ENCODE results near the gene SCGB1C2.
"Not testable (repeated sequence)": the region's sequence is repeated elsewhere in the genome, so short reads cannot be mapped to it uniquely, and the experiment has no call there.

Gene SCGB1C2

GRCh38 chr17:149231-149630 is 11.9 kb downstream of the SCGB1C2 start:
- DNase-seq: no peak

DNA sequence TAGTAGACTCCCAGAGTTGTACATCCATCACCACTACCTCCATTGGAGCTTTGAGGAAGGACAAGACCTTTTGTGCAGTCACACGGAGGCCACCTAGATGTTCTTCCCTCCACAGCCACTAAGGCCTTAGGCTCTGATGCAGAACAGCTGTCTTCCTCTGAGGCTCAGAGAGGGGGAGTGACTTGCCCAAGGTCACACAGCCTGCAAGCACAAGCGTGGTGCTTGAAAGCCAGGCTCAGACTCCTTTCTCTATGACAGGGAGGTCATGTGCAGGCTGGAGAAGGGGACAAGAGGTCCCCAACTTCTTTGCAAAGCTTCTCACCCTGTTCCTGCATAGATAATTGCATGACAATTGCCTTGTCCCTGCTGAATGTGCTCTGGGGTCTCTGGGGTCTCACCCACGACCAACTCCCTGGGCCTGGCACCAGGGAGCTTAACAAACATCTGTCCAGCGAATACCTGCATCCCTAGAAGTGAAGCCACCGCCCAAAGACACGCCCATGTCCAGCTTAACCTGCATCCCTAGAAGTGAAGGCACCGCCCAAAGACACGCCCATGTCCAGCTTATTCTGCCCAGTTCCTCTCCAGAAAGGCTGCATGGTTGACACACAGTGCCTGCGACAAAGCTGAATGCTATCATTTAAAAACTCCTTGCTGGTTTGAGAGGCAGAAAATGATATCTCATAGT is 12.7 kb downstream of the SCGB1C2 start:
- DNase-seq: no peak

DNA sequence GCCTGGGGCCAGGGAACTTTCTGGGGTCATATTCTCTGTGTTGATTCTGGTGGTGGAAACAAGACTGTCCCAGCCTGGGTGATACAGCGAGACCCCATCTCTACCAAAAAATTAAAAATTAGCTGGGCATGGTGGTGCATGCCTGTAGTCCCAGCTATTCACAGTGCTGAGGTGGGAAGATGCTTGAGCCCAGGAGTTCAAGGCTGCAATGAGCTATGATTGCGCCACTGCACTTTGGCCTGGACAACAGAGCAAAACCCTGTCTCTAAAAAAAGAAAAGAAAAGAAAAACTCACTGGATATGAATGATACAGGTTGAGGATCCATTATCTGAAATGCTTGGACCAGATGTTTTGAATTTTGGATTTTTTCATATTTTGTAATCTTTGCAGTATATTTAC is 13.6 kb downstream of the SCGB1C2 start:
- DNase-seq: no peak

GRCh38 chr17:151886-152859 is 14.8 kb downstream of the SCGB1C2 start:
- no peak for DNase-seq

- no peak for DNase-seq
Measured at GRCh38 chr17:152860-153420, 15.6 kb downstream of the SCGB1C2 start.

DNA sequence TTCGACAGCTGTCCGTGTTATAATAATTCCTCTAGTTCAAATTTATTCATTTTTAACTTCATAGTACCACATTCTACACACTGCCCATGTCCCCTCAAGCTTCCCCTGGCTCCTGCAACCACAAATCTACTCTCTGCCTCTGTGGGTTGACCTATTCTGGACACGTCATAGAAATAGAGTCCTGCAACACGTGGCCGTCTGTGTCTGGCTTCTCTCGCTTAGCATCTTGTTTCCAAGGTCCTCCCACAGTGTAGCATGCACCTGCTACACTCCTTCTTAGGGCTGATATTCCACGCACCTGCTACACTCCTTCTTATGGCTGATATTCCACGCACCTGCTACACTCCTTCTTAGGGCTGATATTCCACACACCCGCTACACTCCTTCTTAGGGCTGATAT is 16.5 kb downstream of the SCGB1C2 start:
- no peak for DNase-seq

DNA sequence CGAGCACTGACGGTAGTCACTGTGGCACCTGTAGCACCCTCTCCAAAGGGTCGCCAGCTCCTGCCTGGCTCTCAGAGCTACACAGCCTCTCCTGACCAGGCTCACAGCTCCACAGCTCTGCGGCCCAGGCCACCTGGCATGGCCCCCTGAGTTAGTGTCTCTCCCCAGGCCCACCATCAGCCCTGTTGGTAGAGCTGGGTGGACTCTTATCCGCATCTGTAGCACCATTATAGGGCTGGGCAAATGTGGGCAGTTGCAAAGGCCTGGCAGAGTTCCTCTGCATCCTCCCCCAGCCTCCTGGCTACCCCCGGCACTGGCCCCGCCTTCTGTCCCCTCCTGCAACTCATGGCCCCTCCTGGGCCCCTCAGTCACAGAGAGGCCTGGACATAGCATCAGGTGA is 18.2 kb downstream of the SCGB1C2 start:
- DNase-seq: no peak

DNA sequence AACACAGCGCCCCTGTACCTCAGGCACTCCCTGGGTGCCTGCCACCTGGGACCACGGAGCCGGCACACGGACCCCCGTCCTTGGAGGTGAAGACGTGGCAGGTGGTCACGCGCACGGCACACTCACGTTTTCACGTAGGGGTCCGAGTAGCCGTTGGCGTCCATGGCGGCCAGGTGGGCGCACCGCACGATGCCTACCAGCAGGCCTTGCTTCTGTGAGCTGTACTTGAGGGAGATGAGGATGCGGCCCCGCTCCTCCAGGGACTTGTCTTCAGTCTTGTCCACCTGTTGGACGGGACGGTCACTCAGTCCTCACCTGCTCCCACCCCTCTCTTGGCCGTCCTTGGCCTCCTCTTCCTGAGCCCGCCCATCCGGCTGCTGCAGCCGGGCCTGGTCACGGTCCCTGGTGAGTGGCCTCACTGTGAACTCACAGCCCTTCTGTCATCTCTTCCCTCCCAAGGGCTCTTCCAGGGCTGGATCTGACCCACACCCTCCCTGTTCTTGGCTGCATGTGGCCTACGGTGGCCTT is 18.8 kb downstream of the SCGB1C2 start:
- no peak for DNase-seq

DNA sequence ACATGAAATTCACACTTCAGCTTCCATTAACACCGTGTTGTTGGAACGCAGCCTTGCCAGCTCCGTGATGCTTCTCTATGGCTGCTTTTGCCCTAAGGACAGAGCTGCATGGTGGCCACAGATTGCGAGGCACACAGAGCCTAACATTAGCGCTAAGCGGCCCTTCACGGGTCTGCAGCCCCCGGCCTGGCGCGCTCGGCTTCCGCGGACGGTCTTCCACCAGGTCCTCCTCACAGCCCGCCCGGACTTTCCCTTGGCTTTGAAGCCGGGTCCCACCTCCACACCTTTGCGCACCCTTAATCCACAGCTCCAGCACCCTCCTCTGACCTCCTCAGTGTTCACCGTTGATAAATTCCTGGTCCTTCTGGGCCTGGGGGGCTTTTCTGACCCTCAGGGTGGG is 19.6 kb downstream of the SCGB1C2 start:
- no peak for DNase-seq

DNA sequence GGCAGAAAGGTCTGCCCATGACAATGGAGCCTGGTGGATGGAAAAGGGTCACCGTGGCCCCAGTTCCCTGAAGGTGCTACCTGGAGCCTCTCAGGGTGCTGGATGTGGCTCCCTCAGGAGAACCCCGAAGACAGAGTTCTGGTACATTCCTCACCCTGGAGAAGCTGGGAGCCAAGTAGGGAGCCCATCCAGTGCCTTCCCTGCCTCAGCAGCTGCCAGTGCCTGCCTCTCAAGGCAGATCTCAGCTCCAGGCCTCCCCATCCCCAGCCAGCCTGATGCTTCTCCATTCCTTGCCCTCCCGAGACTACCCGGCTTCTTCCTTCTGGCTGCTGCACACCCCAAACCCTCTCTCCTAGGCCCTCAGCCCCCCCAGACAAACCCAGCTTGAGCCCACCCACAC is 20.5 kb downstream of the SCGB1C2 start:
- DNase-seq: no peak

DNA sequence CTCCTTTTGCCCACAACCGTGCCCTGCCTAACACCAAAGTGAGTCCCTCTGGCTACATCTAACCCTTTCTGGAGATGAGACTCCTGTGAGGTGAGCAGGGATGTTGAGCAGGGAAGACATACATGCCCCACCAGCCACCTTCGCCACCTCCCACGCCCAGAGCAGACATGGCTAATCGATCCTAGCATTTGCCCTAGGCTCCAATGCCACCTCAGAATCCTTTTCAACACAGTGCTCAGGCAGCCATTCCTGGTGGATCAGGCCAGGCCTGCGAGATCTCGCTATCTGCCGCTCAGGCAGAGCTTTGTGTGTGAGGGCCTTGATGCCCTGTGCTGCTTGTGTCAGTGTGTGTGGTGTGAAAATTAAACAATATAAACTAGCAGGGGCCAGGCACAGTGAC is 21.0 kb downstream of the SCGB1C2 start:
- DNase-seq: no peak

- DNase-seq: no peak
Measured at GRCh38 chr17:159609-160008, 22.2 kb downstream of the SCGB1C2 start.

GRCh38 chr17:160336-160735 is 23.0 kb downstream of the SCGB1C2 start:
- no peak for DNase-seq

DNA sequence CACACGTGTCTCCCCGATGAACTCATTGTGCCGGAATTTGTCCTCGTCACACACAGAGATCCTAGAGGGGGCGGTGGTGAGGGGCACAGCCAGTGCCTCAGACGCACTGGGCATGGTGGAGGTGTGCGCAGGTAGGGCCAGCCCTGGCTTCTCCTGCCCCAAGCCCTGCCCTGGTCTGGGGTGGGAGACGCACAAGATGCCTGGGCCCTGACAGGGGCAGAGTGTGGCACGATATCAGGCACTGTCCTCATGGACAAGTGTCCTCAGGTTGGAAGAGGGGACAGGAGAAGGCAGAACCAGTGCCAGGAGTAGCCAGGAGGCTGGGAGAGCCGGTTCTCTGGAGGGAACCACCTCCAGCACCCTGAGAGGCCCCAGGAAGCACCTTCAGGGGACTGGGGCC is 24.1 kb downstream of the SCGB1C2 start:
- DNase-seq: no peak

DNA sequence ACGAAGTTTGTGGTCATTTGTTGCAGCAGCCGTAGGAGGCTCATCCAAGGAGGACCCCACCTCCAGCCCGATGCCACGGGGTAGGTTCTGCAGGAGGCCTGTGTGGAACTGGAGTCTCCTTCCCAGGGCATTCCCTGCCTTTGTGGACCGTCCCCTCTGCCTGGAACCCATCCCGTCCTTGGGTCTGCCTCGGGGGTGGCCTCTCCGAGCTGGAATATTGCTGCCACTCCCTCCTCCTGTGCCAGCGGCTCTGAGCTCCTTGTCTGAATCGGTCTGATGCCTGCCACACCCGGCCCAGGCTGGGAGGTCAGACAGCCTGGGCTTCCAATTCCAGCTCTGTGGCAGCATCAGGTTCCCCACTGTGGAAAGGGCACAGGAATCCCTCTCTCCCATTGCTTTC is 25.3 kb downstream of the SCGB1C2 start:
- DNase-seq: no peak

DNA sequence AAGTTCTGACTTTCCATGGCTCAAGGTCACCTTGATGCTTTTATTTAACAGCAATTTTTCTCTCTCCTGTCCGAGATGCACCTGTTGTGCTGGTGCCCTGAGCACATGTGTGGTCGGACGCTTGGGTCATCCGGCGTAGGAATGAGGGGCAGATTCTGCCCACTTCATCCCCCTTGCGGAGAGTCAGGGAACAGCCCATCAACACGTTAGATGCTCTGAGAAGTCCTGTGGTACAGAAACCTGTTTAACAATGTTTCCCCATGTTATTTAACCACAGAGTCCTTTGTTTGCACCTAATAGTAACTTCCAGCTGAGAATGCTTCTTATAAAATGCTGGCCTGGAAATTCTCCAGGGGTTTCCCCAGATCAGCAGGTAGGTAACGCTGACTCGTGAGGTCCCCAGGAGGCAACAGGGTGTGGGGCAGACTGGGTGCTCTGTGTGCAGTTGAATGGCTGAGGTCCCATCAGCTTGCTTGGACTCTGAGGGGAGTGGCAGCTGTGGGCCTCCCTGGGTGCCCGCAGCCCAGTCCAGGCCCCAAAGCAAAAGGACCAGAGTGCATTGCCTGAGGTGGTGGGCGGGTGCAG is 26.2 kb downstream of the SCGB1C2 start:
- DNase-seq: no peak

DNA sequence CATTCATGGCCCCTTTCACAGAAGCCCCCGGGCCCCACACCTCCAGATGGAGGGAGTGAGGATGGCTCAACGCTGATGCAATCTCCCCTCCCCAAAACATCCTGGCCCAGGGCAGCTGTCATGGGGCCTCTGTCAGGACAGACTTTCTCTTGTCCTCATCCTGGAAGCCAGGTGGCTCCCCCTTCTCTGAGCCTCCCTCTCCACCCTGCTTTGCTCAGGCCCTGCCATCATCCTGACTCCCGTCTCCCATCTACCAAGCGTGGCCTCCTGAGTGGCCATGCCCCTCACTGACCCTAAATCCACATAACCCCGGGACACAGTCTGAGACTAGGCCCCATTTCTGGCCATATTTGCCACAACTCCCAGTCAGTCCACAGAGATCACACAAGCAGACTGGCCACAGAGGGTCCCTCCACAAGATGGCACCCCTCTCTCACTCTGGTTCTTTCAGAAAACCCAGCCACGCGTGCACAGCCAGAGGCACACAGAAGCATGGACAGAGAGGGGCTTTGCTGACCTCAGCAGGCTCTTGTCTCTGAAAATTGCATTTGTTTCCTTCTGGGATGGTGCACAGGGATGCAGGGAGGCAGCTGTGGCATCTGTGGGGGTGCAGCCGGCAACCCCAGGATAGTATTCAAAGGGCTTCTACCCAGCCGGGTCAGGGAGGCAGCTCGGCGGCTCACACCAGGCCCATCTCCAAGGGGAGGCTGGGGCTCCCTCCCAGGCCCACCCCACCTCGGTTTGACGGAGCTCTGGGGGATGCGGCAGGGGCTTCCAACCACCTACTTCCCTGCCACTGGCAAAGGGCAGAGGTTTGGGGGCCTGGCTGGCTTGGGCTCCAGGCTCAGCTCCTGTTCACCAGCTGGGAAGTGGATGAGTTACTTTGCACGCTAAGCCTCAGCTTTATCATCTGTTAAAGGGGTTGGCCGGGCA is 27.2 kb downstream of the SCGB1C2 start:
- peak in 4 of 6 experiments; percentile 28 to 41 (median 36) for DNase-seq

- DNase-seq: no peak
Measured at GRCh38 chr17:165939-166338, 28.6 kb downstream of the SCGB1C2 start.

GRCh38 chr17:168614-169013 is 31.2 kb downstream of the SCGB1C2 start:
- DNase-seq: not testable (repeated sequence)

DNA sequence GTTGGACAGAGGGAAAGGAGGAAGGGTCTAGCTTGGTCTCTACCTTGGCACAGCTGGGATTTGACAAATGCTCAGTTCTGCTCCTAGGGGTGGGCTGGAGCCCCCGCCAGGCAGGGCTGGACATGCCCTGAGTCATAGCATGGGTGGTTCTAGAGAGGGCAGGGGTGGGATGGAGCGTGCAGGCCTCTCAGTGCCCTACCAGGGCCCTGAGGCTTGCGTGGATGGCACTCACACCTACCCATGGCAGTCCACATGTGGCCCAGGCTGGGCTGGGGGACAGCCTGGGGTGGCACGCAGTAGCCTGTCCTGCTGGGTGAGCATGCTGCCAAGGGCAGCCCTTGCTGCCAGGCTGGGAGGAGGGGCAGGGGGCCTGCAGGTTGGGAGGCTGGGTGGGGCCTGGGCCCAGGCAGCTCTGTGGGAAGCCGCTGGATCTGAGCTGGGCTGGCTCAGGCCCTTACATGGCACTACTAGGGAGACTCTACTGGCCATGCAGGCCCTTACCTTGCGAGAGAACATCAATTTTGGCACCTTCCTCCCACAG is 32.8 kb downstream of the SCGB1C2 start:
- no peak for DNase-seq

GRCh38 chr17:171871-172270 is 34.5 kb downstream of the SCGB1C2 start:
- DNase-seq: no peak

- DNase-seq: no peak
Measured at GRCh38 chr17:172401-172800, 35.0 kb downstream of the SCGB1C2 start.

All from stimulated activated naive CD4-positive, alpha-beta T cell (primary cell).